Mesothelial cell of epicardium (in vitro differentiated cells): ENCODE measurements around the gene BCHE. TPM values are rescaled to one million over a fixed set of nuclear protein-coding genes. Genes with fewer than 3 reads are reported as not detected.

Source experiments
- DNase-seq, 2 experiments: peaks; one replicate each; pipeline ENCODE4 v3.0.0; 2021; ENCODE audit warnings: low spot score in 2 of 2; ENCODE audit not compliant: unreplicated experiment in 2 of 2
- H3K27ac Mint-ChIP-seq: 2 replicates; pipeline ENCODE4 v1.8.0; 2021; ENCODE audit warnings: mixed read lengths
- H3K27me3 Mint-ChIP-seq: 2 replicates; pipeline ENCODE4 v1.8.0; 2021; ENCODE audit warnings: low read depth, mixed read lengths
- H3K36me3 Mint-ChIP-seq: 2 replicates; pipeline ENCODE4 v1.8.0; 2021; ENCODE audit warnings: mixed read lengths
- H3K4me1 Mint-ChIP-seq: 2 replicates; pipeline ENCODE4 v1.8.0; 2021; ENCODE audit warnings: mixed read lengths
- H3K4me3 Mint-ChIP-seq: 2 replicates; pipeline ENCODE4 v1.8.0; 2021; ENCODE audit warnings: mild to moderate bottlenecking, moderate library complexity, mixed read lengths
- H3K9me3 Mint-ChIP-seq: 2 replicates; pipeline ENCODE4 v1.8.0; 2021; ENCODE audit warnings: mixed read lengths
- total RNA-seq: library from RNA; stranded (reverse); gene quantifications from 3 replicates; pipeline ENCODE4 v1.2.1, GENCODE V29; 2021
- TF ChIP-seq, protein P1 (sequence below): fragments of 200-600 bp; sonication (generic); IDR thresholded peaks from one replicate; pipeline ENCODE4 v1.5.0; 2021; ENCODE audit warnings: antibody characterized with exemption; ENCODE audit not compliant: unreplicated experiment

The BCHE gene
- total RNA-seq, 1 donor from 2014 or later: 6.4 TPM

GRCh38 chr3:165803471-165803870, 33.8 kb downstream of the BCHE start:
- Mint-ChIP-seq H3K4me1 (no peaks in the 10 kb centered on the region), H3K27me3 (no peaks in the 10 kb centered on the region), H3K9me3 (no peaks in the 10 kb centered on the region), H3K36me3 (no peaks in the 10 kb centered on the region), H3K4me3 (no peak overlapping the region), H3K27ac (no peak overlapping the region)
- TF ChIP-seq, protein P1, sequence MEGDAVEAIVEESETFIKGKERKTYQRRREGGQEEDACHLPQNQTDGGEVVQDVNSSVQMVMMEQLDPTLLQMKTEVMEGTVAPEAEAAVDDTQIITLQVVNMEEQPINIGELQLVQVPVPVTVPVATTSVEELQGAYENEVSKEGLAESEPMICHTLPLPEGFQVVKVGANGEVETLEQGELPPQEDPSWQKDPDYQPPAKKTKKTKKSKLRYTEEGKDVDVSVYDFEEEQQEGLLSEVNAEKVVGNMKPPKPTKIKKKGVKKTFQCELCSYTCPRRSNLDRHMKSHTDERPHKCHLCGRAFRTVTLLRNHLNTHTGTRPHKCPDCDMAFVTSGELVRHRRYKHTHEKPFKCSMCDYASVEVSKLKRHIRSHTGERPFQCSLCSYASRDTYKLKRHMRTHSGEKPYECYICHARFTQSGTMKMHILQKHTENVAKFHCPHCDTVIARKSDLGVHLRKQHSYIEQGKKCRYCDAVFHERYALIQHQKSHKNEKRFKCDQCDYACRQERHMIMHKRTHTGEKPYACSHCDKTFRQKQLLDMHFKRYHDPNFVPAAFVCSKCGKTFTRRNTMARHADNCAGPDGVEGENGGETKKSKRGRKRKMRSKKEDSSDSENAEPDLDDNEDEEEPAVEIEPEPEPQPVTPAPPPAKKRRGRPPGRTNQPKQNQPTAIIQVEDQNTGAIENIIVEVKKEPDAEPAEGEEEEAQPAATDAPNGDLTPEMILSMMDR: no peak
- DNase-seq: no peak

- Mint-ChIP-seq H3K27me3 (peaks cover 2% of the 10 kb centered on the region), H3K9me3 (no peaks in the 10 kb centered on the region), H3K36me3 (no peaks in the 10 kb centered on the region), H3K4me1 (no peaks in the 10 kb centered on the region), H3K27ac (no peak overlapping the region), H3K4me3 (no peak overlapping the region)
- TF ChIP-seq, protein P1: no peak
- no peak for DNase-seq
These were observed 36.3 kb downstream of the BCHE start for GRCh38 chr3:165800970-165801369.

- Mint-ChIP-seq H3K27me3 (peaks cover 2% of the 10 kb centered on the region), H3K4me1 (no peaks in the 10 kb centered on the region), H3K36me3 (no peaks in the 10 kb centered on the region), H3K4me3 (no peak overlapping the region), H3K27ac (no peak overlapping the region), H3K9me3 (no peaks in the 10 kb centered on the region)
- no peak for DNase-seq
- TF ChIP-seq, protein P1: no peak
These were observed 38.2 kb downstream of the BCHE start for GRCh38 chr3:165799026-165799425.

DNA sequence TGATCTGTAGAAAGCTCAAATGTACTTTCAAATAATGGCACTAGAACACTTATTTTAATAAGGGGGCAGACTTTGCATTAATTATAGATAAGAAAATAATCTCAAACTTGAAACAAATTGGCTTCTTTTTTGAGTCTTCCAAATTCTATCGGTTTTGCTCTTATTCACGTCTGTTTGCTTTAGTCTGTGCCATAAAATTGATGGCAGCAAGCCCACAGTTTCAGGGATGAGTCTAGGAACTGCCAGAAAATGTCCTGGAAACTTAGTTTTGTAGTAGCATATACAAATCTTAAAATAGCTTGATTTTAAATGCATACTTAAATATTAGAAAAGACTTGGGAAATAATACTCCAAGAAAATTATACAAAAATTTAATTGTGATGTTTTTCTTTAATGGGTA, 39.7 kb downstream of the BCHE start:
- TF ChIP-seq, protein P1: no peak
- DNase-seq: no peak
- Mint-ChIP-seq H3K27me3 (peaks cover 2% of the 10 kb centered on the region), H3K36me3 (no peaks in the 10 kb centered on the region), H3K4me1 (no peaks in the 10 kb centered on the region), H3K9me3 (no peaks in the 10 kb centered on the region), H3K4me3 (no peak overlapping the region), H3K27ac (no peak overlapping the region)

DNA sequence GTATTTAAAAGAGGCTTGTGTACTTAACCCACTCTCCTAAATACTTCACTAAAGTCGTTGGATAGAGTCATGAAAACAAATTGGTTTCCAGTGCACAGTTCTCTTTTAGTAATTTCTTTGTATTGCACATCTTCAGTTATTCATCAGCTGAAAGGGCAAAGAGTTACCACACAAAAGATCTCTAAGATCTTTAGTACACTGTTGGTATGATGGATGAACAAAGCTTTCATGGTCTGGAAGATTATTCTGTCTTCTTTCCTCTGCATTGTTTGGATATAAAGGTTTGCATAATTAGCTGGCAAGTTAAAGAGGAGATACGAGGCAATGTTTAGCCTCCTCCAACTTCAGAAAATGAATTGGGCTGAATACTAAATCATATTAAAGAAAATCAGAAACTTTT, 40.5 kb downstream of the BCHE start:
- no peaks in the 10 kb centered on the region for H3K4me1 Mint-ChIP-seq

More for the DNA sequence above, 40.5 kb downstream of the BCHE start:
- TF ChIP-seq, protein P1: no peak
- Mint-ChIP-seq H3K27me3 (peaks cover 2% of the 10 kb centered on the region), H3K36me3 (no peaks in the 10 kb centered on the region), H3K9me3 (no peaks in the 10 kb centered on the region), H3K27ac (no peak overlapping the region), H3K4me3 (no peak overlapping the region)
- no peak for DNase-seq
